Kidney epithelial cell (primary cell): ENCODE measurements around the gene ST6GALNAC5. TPM values are rescaled to one million over a fixed set of nuclear protein-coding genes. Genes with fewer than 3 reads are reported as not detected.

Experiments used
- DNase-seq: peaks from one replicate; pipeline ENCODE4 v3.0.0-alpha.2; 2010; ENCODE audit warnings: low read depth
- H3K27me3 ChIP-seq: 2 replicates; pipeline ENCODE4 v1.6.0; 2011; ENCODE audit warnings: low read length; ENCODE audit not compliant: control insufficient read depth, insufficient read depth
- H3K36me3 ChIP-seq: 2 replicates; pipeline ENCODE4 v1.5.1; 2011; ENCODE audit warnings: low read length; ENCODE audit not compliant: control insufficient read depth, insufficient read depth
- H3K4me3 ChIP-seq: 2 replicates; pipeline ENCODE4 v1.5.1; 2011; ENCODE audit warnings: low read depth, mild to moderate bottlenecking, control low read depth, low read length
- CTCF ChIP-seq: IDR thresholded peaks from 2 replicates; pipeline ENCODE4 v1.5.1; 2011; ENCODE audit warnings: mild to moderate bottlenecking, moderate library complexity, low read length, control low read depth, inconsistent platforms; ENCODE audit not compliant: insufficient read depth, poor library complexity, severe bottlenecking
- total RNA-seq: library from RNA; depleted of rRNA; stranded (reverse); fragments of >200 nt; gene quantifications from 2 replicates; pipeline ENCODE4 v1.2.3, GENCODE V29; 2015

Gene ST6GALNAC5
- total RNA-seq, 1 donor from 2014 or later = 9.4 TPM

- Histone ChIP-seq H3K27me3 (no peaks in the 10 kb centered on the region), H3K4me3 (no peak overlapping the region), H3K36me3 (no peaks in the 10 kb centered on the region)
- DNase-seq = no peak
- TF ChIP-seq CTCF = no peak
Measured at GRCh38 chr1:77081834-77082233, 214.6 kb downstream of the ST6GALNAC5 start.

GRCh38 chr1:77084457-77084856, 217.2 kb downstream of the ST6GALNAC5 start:
- DNase-seq = no peak
- TF ChIP-seq CTCF = no peak
- Histone ChIP-seq H3K4me3 (no peak overlapping the region), H3K36me3 (no peaks in the 10 kb centered on the region), H3K27me3 (no peaks in the 10 kb centered on the region)

DNA sequence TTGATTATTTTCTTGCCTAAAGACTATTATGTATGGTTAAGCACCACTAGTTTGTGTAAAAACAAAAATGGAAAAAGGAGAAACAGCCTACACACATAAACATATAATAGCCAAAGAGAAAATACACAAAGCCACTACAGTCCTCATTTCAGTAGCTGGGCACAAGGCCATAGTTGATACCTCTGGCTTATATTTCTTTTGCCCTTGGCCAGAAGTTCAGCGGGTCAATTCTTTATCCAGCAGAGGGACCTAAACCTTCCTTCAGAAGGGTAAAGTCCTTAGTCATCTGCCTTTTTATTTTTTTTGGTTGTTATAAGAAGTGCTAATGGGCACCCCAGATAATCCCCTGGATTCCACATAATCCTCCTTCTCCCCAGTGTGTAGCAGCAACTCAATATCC, 217.8 kb downstream of the ST6GALNAC5 start:
- H3K27me3 ChIP-seq = no peaks in the 10 kb centered on the region
- no peak for TF ChIP-seq CTCF

DNA sequence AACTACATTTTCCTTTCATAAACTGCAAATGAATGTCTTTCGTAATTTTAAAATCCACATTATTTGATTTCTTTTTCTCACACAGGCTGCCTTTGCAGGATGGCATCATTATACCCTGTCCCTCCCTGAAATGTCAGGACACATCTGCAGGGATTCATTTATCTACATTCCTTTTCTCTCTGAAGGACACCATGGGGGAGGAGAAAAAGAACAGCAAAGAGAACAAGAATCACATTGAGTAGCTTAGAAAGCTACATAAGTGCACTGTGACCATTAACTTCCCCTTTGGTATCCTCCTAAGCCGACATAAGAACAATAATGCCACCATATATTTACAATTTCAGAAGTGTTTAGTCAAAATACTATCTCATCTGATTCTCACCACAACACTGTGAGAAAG, 222.5 kb downstream of the ST6GALNAC5 start:
- no peak for TF ChIP-seq CTCF
- no peak for DNase-seq
- Histone ChIP-seq H3K27me3 (no peaks in the 10 kb centered on the region), H3K36me3 (no peaks in the 10 kb centered on the region), H3K4me3 (no peak overlapping the region)

More for the DNA sequence above, 217.8 kb downstream of the ST6GALNAC5 start:
- no peak overlapping the region for H3K4me3 ChIP-seq
- DNase-seq = no peak
- no peaks in the 10 kb centered on the region for H3K36me3 ChIP-seq

GRCh38 chr1:77095236-77095635, 228.0 kb downstream of the ST6GALNAC5 start:
- Histone ChIP-seq H3K4me3 (no peak overlapping the region), H3K36me3 (no peaks in the 10 kb centered on the region), H3K27me3 (no peaks in the 10 kb centered on the region)
- TF ChIP-seq CTCF = no peak
- no peak for DNase-seq

GRCh38 chr1:77096496-77097255, 229.4 kb downstream of the ST6GALNAC5 start:
- H3K4me3 ChIP-seq = no peak overlapping the region
- no peaks in the 10 kb centered on the region for H3K36me3 ChIP-seq
- DNase-seq = no peak
- no peaks in the 10 kb centered on the region for H3K27me3 ChIP-seq
- TF ChIP-seq CTCF = no peak
